Measurements from ENCODE around the gene ZNF169. TPM values are rescaled to one million over a fixed set of nuclear protein-coding genes. Genes with fewer than 3 reads are reported as not detected.
"Not testable (repeated sequence)": the region's sequence is repeated elsewhere in the genome, so short reads cannot be mapped to it uniquely, and the experiment has no call there.

The ZNF169 gene
- total RNA-seq, 2 experiments from 2014 or later, result 5.5 to 5.7 TPM

DNA sequence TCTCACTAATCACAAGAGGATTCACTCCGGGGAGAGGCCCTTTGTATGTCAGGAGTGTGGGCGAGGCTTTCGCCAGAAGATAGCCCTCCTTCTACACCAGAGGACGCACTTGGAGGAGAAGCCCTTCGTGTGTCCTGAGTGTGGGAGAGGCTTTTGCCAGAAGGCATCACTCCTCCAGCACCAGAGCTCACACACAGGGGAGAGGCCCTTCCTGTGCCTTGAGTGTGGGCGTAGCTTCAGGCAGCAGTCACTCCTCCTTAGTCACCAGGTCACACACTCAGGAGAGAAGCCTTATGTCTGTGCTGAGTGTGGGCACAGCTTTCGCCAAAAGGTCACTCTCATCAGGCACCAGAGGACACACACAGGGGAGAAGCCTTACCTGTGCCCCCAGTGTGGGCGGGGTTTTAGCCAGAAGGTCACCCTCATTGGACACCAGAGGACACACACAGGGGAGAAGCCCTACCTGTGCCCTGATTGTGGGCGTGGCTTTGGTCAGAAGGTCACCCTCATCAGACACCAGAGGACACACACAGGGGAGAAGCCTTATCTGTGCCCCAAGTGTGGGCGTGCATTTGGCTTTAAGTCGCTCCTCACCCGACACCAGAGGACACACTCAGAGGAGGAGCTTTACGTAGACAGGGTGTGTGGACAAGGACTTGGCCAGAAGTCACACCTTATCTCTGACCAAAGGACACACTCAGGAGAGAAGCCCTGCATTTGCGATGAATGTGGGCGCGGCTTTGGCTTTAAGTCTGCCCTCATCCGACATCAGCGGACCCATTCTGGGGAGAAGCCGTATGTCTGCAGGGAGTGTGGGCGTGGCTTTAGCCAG is 41.6 kb downstream of the ZNF169 start:
- no peak overlapping the region for H3K4me3 Mint-ChIP-seq
- H3K27me3 Mint-ChIP-seq, result no peaks in the 10 kb centered on the region
- DNase-seq (peak; percentile 24), ATAC-seq (peak; percentile 82)
- peaks cover 14% of the 10 kb centered on the region for H3K36me3 Mint-ChIP-seq (ENCODE audit: low read depth)
- no peak overlapping the region for H3K27ac Mint-ChIP-seq
- intact Hi-C loops (cut with micrococcal nuclease), result no loop called here
- no peaks in the 10 kb centered on the region for H3K4me1 Mint-ChIP-seq (ENCODE audit: low read depth)
- POLR2A ChIA-PET, result interaction anchor here (0.5 kb wide), 1 partner anchor 114 kb away, joined by 3 read pairs; no protein-coding TSS in a partner anchor
- no peaks in the 10 kb centered on the region for H3K9me3 Mint-ChIP-seq
- TF ChIP-seq, protein P1, sequence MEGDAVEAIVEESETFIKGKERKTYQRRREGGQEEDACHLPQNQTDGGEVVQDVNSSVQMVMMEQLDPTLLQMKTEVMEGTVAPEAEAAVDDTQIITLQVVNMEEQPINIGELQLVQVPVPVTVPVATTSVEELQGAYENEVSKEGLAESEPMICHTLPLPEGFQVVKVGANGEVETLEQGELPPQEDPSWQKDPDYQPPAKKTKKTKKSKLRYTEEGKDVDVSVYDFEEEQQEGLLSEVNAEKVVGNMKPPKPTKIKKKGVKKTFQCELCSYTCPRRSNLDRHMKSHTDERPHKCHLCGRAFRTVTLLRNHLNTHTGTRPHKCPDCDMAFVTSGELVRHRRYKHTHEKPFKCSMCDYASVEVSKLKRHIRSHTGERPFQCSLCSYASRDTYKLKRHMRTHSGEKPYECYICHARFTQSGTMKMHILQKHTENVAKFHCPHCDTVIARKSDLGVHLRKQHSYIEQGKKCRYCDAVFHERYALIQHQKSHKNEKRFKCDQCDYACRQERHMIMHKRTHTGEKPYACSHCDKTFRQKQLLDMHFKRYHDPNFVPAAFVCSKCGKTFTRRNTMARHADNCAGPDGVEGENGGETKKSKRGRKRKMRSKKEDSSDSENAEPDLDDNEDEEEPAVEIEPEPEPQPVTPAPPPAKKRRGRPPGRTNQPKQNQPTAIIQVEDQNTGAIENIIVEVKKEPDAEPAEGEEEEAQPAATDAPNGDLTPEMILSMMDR (IDR thresholded peaks at IDR 0.05), result no peak
- CTCF ChIA-PET, result no interaction called here

DNA sequence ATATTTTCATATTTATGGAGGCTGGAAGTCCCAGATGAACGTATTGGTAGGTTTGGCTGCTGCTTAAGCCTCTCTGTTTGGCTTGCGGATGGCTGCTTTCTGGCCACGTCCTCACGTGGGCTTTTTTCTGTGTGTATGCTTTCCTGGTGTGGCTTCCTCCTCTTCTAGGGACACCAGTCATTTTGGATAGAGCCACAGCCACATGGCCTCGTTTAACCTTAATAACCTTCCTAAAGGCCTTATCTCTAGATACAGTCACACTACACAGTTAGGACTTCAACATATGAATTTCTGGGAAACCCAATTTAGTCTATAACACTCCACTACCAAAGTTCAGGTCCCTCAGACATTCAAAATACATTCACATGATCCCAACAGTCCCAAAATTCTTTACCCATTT is 42.5 kb downstream of the ZNF169 start:
- POLR2A ChIA-PET, result no interaction called here
- H3K4me1 Mint-ChIP-seq (ENCODE audit: low read depth), result no peaks in the 10 kb centered on the region
- DNase-seq (no peak), ATAC-seq (no peak)
- peaks cover 11% of the 10 kb centered on the region for H3K36me3 Mint-ChIP-seq (ENCODE audit: low read depth)
- CTCF ChIA-PET, result no interaction called here
- intact Hi-C loops (cut with micrococcal nuclease), result no loop called here
- TF ChIP-seq, protein P1 (IDR thresholded peaks at IDR 0.05), result no peak
- H3K4me3 Mint-ChIP-seq, result no peak overlapping the region
- H3K27ac Mint-ChIP-seq, result no peak overlapping the region
- H3K9me3 Mint-ChIP-seq, result no peaks in the 10 kb centered on the region
- H3K27me3 Mint-ChIP-seq, result no peaks in the 10 kb centered on the region

DNA sequence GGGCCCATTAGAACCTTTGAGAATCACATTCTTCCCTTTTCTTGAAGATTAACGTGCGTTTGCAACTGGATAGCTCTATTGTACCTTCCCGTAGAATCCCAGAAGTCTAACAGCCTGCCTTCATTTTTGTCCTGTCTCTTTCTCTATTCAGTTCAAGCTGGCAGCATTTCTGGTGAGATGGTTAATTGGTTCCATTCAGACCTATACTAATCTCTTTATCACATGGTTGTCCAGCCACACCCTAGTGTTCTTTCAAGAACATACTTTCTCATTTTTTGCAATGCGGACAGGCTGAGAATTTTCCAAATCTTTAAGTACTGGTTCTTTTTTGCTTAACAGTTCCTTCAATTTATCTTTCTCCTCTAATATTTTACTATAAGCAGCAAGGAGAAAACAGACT is 43.3 kb downstream of the ZNF169 start:
- intact Hi-C loops (cut with micrococcal nuclease), result no loop called here
- ChIA-PET CTCF (no interaction called here), POLR2A (no interaction called here)
- Mint-ChIP-seq H3K36me3 (ENCODE audit: low read depth) (peaks cover 7% of the 10 kb centered on the region), H3K9me3 (no peaks in the 10 kb centered on the region), H3K27ac (no peak overlapping the region), H3K4me1 (ENCODE audit: low read depth) (no peaks in the 10 kb centered on the region), H3K4me3 (no peak overlapping the region), H3K27me3 (no peaks in the 10 kb centered on the region)
- ATAC-seq (no peak), DNase-seq (no peak)
- TF ChIP-seq, protein P1 (IDR thresholded peaks at IDR 0.05), result no peak

DNA sequence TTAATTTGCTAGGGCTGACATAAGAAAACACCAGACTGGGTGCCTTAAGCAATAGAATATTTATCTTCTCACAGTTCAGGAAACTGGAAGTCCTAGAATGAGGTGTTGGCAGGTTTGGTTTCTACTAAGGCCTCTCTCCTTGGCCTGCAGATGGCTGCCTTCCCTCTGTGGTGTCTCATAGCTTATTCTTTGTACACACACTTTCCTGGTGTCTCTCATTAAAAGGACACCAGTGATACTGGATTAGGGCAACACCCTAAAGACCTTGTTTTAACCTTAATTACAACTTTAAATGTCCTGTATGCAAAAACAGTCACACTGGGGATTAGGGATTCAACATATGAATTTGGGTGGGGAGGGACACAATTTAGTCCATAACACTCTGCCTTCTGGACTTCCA is 44.2 kb downstream of the ZNF169 start:
- TF ChIP-seq, protein P1 (IDR thresholded peaks at IDR 0.05), result no peak
- no peaks in the 10 kb centered on the region for H3K4me1 Mint-ChIP-seq (ENCODE audit: low read depth)
- no peaks in the 10 kb centered on the region for H3K27me3 Mint-ChIP-seq
- H3K36me3 Mint-ChIP-seq (ENCODE audit: low read depth), result peaks cover 7% of the 10 kb centered on the region
- no peak overlapping the region for H3K4me3 Mint-ChIP-seq
- ATAC-seq (no peak), DNase-seq (no peak)
- CTCF ChIA-PET, result no interaction called here
- no peak overlapping the region for H3K27ac Mint-ChIP-seq
- intact Hi-C loops (cut with micrococcal nuclease), result no loop called here
- no peaks in the 10 kb centered on the region for H3K9me3 Mint-ChIP-seq
- POLR2A ChIA-PET, result no interaction called here

DNA sequence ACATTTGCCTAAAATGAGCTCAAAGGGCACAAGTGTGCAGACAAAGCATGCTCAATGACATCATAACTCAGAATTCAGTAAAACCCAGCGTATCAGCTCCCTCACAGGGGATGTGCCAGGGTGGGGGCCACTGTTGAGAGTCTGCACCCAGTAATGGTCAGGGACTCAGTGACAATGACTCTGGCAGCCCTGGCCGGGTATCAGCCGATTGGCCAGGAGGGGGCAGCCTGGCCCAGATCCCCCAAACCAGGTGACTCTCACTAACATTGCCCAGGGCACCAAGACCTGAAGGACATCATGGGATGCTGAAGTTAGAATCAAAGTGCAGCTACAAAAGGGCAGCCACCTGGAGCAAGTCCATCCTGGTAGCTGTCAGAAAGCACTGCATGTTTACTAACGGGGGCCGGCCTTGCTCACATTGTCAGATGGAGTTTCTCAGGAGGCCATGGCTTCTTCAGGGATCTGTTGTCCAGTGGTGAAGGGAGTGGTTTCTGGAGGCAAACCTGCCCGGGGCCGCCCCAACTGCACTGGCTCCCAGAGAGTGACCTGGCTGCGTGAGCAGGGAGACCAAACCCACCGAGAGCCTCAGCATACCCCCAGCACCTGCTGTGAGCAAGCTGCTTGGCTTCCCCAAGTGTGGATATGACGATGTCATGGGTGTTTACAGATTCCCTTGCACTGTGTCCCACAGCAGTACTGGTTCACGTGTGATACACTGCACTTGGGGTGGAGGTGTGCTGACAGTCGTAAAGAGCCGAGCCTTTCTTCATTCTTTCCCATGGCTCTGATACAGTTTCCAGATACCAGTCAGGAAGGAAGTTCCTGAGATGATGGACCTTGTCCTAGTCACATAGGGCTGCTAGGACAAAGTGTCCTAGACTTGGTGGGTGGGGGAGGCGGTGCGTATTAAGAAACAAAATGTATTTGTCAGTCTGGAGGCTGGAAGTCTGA is 56.2 kb downstream of the ZNF169 start:
- H3K36me3 Mint-ChIP-seq (ENCODE audit: low read depth); H3K4me1 Mint-ChIP-seq (ENCODE audit: low read depth); intact Hi-C loops (cut with micrococcal nuclease); DNase-seq; H3K9me3 Mint-ChIP-seq; CTCF ChIA-PET; POLR2A ChIA-PET; H3K27me3 Mint-ChIP-seq; H3K27ac Mint-ChIP-seq; H3K4me3 Mint-ChIP-seq: not testable (repeated sequence)
- ATAC-seq, result peak; percentile 38

DNA sequence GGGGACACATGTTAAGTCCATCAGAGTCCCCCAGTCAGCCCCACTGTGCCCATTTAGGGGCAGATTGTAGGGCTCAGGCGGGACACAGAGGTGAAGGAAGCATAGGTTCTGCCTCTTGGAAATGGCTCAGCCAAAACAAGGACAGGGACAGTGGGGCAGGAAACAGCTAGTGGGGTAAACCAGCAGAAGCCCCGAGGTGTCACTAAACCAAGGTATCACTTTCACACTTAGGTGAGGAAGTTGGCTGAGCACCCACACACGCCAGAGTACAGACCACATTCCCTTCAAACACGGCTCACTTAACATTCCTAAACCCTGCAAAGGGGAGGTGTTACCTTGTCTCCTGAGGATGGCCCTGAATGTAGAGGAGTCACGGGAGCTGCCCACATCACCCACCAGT is 57.1 kb downstream of the ZNF169 start:
- POLR2A ChIA-PET; H3K9me3 Mint-ChIP-seq; H3K4me3 Mint-ChIP-seq; H3K4me1 Mint-ChIP-seq (ENCODE audit: low read depth); H3K27me3 Mint-ChIP-seq; DNase-seq; H3K27ac Mint-ChIP-seq; intact Hi-C loops (cut with micrococcal nuclease); CTCF ChIA-PET; H3K36me3 Mint-ChIP-seq (ENCODE audit: low read depth): not testable (repeated sequence)
- peak; percentile 52 for ATAC-seq

DNA sequence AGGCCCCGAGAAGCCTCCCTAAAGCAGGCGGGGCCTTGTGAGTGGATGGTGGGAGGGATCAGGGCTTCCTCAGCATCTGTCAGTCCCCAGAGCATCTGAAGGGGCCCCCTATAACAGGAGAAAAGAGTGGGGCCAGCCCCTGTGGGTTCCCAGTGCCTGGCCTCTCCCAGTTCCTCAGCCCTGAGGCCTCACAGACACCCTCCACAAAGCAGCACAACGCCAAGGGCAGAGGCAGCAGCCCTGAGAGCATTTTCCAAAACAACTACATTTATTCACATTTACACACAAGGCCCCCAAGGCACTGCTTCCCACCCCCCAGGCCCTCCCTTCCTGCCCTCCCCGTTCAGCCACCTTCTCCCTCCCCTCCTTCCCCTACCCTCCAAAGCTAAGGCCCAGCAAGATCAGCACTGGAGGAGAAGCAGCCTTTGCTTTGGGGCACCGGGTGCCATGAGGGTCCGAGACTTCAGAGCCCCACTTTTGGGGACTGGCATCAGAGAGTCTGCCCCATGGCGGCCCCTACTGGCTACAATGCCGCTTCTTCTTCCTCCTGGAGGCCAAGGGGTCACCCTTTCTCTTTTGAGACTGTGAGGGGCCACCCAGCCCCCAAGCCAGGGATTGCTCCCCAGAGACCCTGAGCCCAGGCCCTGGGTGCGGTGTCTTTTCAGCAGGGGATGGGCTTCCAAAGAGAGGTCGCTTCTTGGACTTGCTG is 59.0 kb downstream of the ZNF169 start:
- H3K36me3 Mint-ChIP-seq (ENCODE audit: low read depth); H3K27ac Mint-ChIP-seq; DNase-seq; H3K4me1 Mint-ChIP-seq (ENCODE audit: low read depth); intact Hi-C loops (cut with micrococcal nuclease); CTCF ChIA-PET; H3K9me3 Mint-ChIP-seq; H3K27me3 Mint-ChIP-seq; H3K4me3 Mint-ChIP-seq; POLR2A ChIA-PET; ATAC-seq: not testable (repeated sequence)
